Gastrocnemius medialis (tissue), 4 donors: ENCODE data around the gene WWOX. TPM values are rescaled to one million over a fixed set of nuclear protein-coding genes. Genes with fewer than 3 reads are reported as not detected.
"Not testable (repeated sequence)": the region's sequence is repeated elsewhere in the genome, so short reads cannot be mapped to it uniquely, and the experiment has no call there.

ENCODE experiments used
- ATAC-seq, 2 donors: fragments of 150-250 bp; one replicate each; pipeline ENCODE4 v1.9.1; 2016
- DNase-seq, 2 donors: peaks; one replicate each; pipeline ENCODE4 v3.0.0-alpha.2; 2019
- H3K27ac ChIP-seq, 4 donors: fragments of 200-600 bp; sonication (generic); 1 replicate in 1 of 4; 2 replicates in 3 of 4; pipeline ENCODE4 v1.5.1; 2016 to 2018; ENCODE audit warnings: mild to moderate bottlenecking in 2 of 4, moderate library complexity in 1 of 4
- H3K27me3 ChIP-seq, 3 donors: fragments of 200-600 bp; sonication (generic) in 2 of 3; 1 replicate in 1 of 3; 2 replicates in 2 of 3; pipeline versions ENCODE4 v1.5.1 to v1.6.0; 2016 to 2019; ENCODE audit warnings: mild to moderate bottlenecking in 1 of 3, moderate library complexity in 1 of 3
- H3K36me3 ChIP-seq, 2 donors: fragments of 200-600 bp; sonication (generic) in 1 of 2; one replicate each; pipeline ENCODE4 v1.5.1; 2017 to 2018
- H3K4me1 ChIP-seq, 2 donors: fragments of 200-600 bp; sonication (generic) in 1 of 2; one replicate each; pipeline ENCODE4 v1.5.1; 2016 to 2017; ENCODE audit warnings: mild to moderate bottlenecking in 2 of 2
- H3K4me3 ChIP-seq, 4 donors: fragments of 200-600 bp; sonication (generic) in 3 of 4; 1 replicate in 1 of 4; 2 replicates in 3 of 4; pipeline ENCODE4 v1.5.1; 2016 to 2019; ENCODE audit warnings: mild to moderate bottlenecking in 2 of 4
- H3K9me3 ChIP-seq, 3 donors: fragments of 200-600 bp; sonication (generic) in 2 of 3; 1 replicate in 1 of 3; 2 replicates in 2 of 3; pipeline ENCODE4 v1.5.1; 2016 to 2019
- POLR2A ChIP-seq, 2 donors: fragments of 450-650 bp; IDR thresholded peaks; one replicate each; pipeline ENCODE4 v1.6.1; 2017; ENCODE audit warnings: antibody characterized with exemption in 2 of 2, mild to moderate bottlenecking in 2 of 2, moderate library complexity in 2 of 2
- in situ Hi-C, 4 donors: fragments of 200-750 bp; cut with MboI; loops; one replicate each; pipeline versions ENCODE4 v1.15.0 to v1.8.0; 2017; ENCODE audit warnings: low sequenced_read_pairs in 4 of 4
- intact Hi-C: fragments of 100-400 bp; cut with DNase I; formaldehyde crosslinking; loops from one replicate; pipeline ENCODE4 v1.15.1; 2023; ENCODE audit warnings: low total_unique reads
- total RNA-seq, 4 donors: library from RNA; depleted of rRNA; stranded (reverse); fragments of >200 nt; gene quantifications; one replicate each; pipeline versions ENCODE4 v1.1.0 to v1.2.3, GENCODE V29; 2016
- TF ChIP-seq, protein P1 (sequence below), 5 experiments: fragments of 450-650 bp in 3 of 5; fragments of 200-600 bp in 2 of 5; sonication (generic) in 2 of 5; IDR thresholded peaks in 4 of 5; conservative IDR thresholded peaks in 1 of 5; 1 replicate in 4 of 5; 2 replicates in 1 of 5; pipeline ENCODE4 v1.5.1; 2016 to 2019; ENCODE audit warnings: antibody characterized with exemption in 5 of 5, mild to moderate bottlenecking in 3 of 5, moderate library complexity in 3 of 5

Gene WWOX
- total RNA-seq, 4 donors from 2014 or later, result 3.3 to 13.0 (median 6.0) TPM

DNA sequence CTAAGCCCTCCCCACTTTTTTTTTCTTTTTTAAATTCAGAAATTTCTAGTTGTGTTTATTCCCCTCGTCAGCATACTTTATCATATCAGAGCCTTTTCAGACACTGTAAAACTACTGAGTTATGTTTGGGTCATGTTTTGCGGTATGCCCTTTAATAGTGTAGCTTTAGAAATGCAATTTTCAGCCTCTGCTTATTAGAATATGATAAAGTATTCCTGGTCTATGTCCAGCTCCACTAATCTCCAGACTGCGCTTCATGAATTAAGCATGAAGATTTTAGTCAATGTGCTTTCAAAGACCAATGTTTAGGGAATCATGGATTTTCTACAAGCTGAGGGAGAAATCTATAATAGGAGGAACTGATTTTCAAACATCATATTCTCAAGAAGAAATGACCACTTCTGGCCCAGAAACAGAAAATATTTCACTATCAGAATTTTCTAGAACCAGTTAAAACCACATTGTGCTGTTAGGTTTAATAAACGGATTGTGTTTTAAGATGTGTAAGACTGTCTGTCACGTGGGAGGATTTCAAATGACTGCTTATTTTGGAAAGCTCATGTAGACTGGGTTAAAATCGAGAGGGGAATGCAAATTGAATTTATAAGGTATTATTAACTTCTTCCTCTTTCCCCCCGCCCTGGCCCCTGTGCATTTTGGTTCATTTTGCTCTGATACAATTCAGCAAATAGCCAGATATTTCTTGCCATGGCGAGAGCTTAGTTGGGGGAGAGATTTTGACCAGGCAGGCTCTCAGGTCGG lies 498.5 kb downstream of the WWOX start:
- intact Hi-C loops, result no loop called here
- no peaks in the 10 kb centered on the region for H3K4me1 ChIP-seq
- H3K36me3 ChIP-seq, result no peaks in the 10 kb centered on the region
- no peaks in the 10 kb centered on the region for H3K27me3 ChIP-seq
- in situ Hi-C loops, result no loop called here
- H3K9me3 ChIP-seq, result no peaks in the 10 kb centered on the region
- no peak for ATAC-seq
- no peak overlapping the region for H3K27ac ChIP-seq
- DNase-seq, result no peak
- TF ChIP-seq POLR2A (IDR thresholded peaks at IDR 0.05), result no peak
- TF ChIP-seq, protein P1, sequence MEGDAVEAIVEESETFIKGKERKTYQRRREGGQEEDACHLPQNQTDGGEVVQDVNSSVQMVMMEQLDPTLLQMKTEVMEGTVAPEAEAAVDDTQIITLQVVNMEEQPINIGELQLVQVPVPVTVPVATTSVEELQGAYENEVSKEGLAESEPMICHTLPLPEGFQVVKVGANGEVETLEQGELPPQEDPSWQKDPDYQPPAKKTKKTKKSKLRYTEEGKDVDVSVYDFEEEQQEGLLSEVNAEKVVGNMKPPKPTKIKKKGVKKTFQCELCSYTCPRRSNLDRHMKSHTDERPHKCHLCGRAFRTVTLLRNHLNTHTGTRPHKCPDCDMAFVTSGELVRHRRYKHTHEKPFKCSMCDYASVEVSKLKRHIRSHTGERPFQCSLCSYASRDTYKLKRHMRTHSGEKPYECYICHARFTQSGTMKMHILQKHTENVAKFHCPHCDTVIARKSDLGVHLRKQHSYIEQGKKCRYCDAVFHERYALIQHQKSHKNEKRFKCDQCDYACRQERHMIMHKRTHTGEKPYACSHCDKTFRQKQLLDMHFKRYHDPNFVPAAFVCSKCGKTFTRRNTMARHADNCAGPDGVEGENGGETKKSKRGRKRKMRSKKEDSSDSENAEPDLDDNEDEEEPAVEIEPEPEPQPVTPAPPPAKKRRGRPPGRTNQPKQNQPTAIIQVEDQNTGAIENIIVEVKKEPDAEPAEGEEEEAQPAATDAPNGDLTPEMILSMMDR (IDR thresholded peaks at IDR 0.05 in 4 of 5, conservative IDR thresholded peaks at IDR 0.05 in 1 of 5), result no peak
- no peak overlapping the region for H3K4me3 ChIP-seq

DNA sequence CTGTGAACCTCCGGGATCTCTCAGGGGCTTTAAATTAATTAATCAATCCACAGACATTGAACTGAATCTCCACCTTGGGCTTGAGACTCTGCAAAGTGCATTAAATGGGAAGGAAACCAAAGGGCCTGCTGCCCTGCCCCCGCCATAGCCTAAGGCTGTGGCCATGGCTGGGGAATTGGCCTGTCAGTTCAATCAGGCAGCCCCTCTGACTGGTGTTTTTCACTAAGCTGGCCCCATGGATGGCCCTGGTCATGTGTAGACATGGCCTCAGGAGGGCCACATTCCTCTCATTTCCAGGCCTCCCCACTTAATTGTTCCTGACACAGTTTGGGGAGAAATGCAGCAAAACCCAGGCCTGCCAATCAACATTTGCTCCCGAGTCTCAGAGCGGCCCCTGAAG lies 499.8 kb downstream of the WWOX start:
- in situ Hi-C loops (no loop called here), intact Hi-C loops (no loop called here)
- DNase-seq (no peak), ATAC-seq (no peak)
- Histone ChIP-seq H3K27me3 (no peaks in the 10 kb centered on the region), H3K9me3 (no peaks in the 10 kb centered on the region), H3K36me3 (no peaks in the 10 kb centered on the region), H3K4me3 (no peak overlapping the region), H3K27ac (no peak overlapping the region), H3K4me1 (no peaks in the 10 kb centered on the region)
- TF ChIP-seq POLR2A (IDR thresholded peaks at IDR 0.05), result no peak
- TF ChIP-seq, protein P1 (IDR thresholded peaks at IDR 0.05 in 4 of 5, conservative IDR thresholded peaks at IDR 0.05 in 1 of 5), result no peak

DNA sequence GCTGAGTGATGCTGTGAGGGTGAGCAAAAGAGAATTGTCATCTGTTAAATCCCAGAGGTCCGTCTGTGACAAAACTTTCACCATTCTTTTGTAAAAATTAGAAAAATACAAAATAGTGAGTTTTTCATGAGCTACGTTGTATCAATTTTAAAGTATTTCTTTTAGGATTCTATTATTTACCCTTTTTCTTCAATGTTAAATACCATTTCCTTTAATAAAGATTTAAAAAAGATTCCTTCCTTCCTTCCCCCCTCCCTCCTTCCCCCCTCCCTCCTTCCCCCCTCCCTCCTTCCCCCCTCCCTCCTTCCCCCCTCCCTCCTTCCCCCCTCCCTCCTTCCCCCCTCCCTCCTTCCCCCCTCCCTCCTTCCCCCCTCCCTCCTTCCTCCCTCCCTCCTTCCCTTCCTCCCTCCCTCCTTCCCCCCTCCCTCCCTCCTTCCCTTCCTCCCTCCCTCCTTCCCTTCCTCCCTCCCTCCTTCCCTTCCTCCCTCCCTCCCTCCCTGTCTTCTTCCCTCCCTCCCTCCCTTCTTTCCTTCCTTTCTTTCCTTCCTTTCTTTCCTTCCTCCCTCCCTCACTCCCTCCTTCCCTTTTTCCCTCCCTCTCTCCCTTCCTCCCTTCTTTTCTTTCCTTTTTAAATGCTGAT lies 505.1 kb downstream of the WWOX start:
- in situ Hi-C loops, H3K9me3 ChIP-seq, intact Hi-C loops, H3K4me1 ChIP-seq, H3K36me3 ChIP-seq, ATAC-seq, H3K4me3 ChIP-seq, H3K27me3 ChIP-seq, DNase-seq, H3K27ac ChIP-seq: not testable (repeated sequence)

DNA sequence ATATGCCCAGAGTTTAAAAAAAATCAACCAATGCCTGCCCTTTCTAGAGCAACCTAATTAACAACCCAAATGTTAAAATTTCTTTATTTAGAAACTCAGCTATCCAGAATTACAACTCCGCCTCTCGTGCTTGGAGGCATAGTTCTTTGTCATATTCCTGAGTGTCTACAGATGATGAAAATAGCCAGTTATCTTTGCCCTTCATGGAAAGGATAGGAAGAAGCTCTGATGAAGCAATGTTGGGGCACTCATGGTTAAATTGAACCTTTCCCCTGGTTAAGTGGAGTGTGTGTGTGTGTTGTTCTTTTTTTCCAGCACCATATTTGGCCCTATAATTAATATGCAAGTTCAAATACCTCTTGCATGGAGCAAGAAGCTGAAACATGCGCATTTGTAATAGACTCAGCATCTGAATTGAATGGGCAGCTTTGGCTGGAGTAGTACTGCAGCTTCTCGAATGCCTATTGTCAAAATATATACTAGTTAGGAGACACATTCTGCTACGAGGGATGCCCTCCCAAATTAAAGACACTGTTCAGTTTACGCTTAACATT lies 506.2 kb downstream of the WWOX start:
- Histone ChIP-seq H3K27ac (no peak overlapping the region), H3K9me3 (no peaks in the 10 kb centered on the region), H3K4me1 (no peaks in the 10 kb centered on the region), H3K27me3 (no peaks in the 10 kb centered on the region), H3K4me3 (no peak overlapping the region), H3K36me3 (no peaks in the 10 kb centered on the region)
- no peak for TF ChIP-seq POLR2A (IDR thresholded peaks at IDR 0.05)
- TF ChIP-seq, protein P1 (IDR thresholded peaks at IDR 0.05 in 4 of 5, conservative IDR thresholded peaks at IDR 0.05 in 1 of 5), result no peak
- in situ Hi-C loops, result no loop called here
- intact Hi-C loops, result no loop called here
- no peak for ATAC-seq
- DNase-seq, result no peak

DNA sequence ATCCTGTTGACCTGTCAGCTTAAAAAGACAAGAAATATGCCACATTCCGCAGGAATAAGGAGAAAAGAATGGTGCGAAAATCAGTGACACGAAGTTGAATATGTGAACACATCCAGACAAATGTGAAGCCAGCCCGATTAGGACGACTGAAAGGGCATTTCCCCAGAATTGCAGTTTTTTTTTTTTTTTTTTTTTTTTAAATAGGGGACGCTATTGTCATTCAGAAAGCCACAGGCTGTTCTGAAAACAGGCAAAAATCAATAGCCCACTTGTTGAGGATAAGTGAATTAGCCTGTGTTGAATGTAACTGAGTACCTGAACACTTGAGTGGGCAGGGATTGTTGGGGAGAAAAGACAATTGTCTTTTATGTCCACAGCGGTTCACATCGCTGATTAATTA lies 507.1 kb downstream of the WWOX start:
- ATAC-seq (no peak), DNase-seq (no peak)
- no peaks in the 10 kb centered on the region for H3K4me1 ChIP-seq
- H3K27ac ChIP-seq, result no peak overlapping the region
- TF ChIP-seq, protein P1 (IDR thresholded peaks at IDR 0.05 in 4 of 5, conservative IDR thresholded peaks at IDR 0.05 in 1 of 5), result no peak
- TF ChIP-seq POLR2A (IDR thresholded peaks at IDR 0.05), result no peak
- no peaks in the 10 kb centered on the region for H3K27me3 ChIP-seq
- H3K4me3 ChIP-seq, result no peak overlapping the region
- H3K9me3 ChIP-seq, result no peaks in the 10 kb centered on the region
- in situ Hi-C loops, result no loop called here
- intact Hi-C loops, result no loop called here
- H3K36me3 ChIP-seq, result no peaks in the 10 kb centered on the region
